ENCODE measurements around the gene EIF3C.
"Not testable (repeated sequence)": the region's sequence is repeated elsewhere in the genome, so short reads cannot be mapped to it uniquely, and the experiment has no call there.

GRCh38 chr16:28750469-28751067 lies 39.3 kb downstream of the EIF3C start:
- TF ChIP-seq JUNB (IDR thresholded peaks at IDR 0.05; ENCODE audit: unreplicated experiment); CTCF (conservative IDR thresholded peaks at IDR 0.05; ENCODE audit: low read depth in 2 of 2); POLR2AphosphoS5 (IDR thresholded peaks at IDR 0.05; ENCODE audit: low read depth): not testable (repeated sequence)
- TF ChIP-seq, protein P1, sequence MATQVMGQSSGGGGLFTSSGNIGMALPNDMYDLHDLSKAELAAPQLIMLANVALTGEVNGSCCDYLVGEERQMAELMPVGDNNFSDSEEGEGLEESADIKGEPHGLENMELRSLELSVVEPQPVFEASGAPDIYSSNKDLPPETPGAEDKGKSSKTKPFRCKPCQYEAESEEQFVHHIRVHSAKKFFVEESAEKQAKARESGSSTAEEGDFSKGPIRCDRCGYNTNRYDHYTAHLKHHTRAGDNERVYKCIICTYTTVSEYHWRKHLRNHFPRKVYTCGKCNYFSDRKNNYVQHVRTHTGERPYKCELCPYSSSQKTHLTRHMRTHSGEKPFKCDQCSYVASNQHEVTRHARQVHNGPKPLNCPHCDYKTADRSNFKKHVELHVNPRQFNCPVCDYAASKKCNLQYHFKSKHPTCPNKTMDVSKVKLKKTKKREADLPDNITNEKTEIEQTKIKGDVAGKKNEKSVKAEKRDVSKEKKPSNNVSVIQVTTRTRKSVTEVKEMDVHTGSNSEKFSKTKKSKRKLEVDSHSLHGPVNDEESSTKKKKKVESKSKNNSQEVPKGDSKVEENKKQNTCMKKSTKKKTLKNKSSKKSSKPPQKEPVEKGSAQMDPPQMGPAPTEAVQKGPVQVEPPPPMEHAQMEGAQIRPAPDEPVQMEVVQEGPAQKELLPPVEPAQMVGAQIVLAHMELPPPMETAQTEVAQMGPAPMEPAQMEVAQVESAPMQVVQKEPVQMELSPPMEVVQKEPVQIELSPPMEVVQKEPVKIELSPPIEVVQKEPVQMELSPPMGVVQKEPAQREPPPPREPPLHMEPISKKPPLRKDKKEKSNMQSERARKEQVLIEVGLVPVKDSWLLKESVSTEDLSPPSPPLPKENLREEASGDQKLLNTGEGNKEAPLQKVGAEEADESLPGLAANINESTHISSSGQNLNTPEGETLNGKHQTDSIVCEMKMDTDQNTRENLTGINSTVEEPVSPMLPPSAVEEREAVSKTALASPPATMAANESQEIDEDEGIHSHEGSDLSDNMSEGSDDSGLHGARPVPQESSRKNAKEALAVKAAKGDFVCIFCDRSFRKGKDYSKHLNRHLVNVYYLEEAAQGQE (IDR thresholded peaks at IDR 0.05; ENCODE audit: unreplicated experiment): not testable (repeated sequence)

Measured in GM23338 (cell line).